Pancreas (tissue), 10 donors: Measurements from ENCODE around the gene YIPF1. TPM values are rescaled to one million over a fixed set of nuclear protein-coding genes. Genes with fewer than 3 reads are reported as not detected.
"Not testable (repeated sequence)": the region's sequence is repeated elsewhere in the genome, so short reads cannot be mapped to it uniquely, and the experiment has no call there.

Experiments used
- ATAC-seq, 4 donors: fragments of 200-7000 bp; cut with Tn5 transposase; one replicate each; pipeline versions ENCODE4 v1.8.0 to v1.9.1; 2020; ENCODE audit warnings: mild to moderate bottlenecking in 4 of 4, moderate library complexity in 4 of 4
- DNase-seq, 6 donors: peaks; one replicate each; pipeline ENCODE4 v3.0.0-alpha.2; 2020
- FAIRE-seq: peaks from 2 replicates; lab custom pipeline; 2012; peaks lifted over from hg19 to GRCh38; lab: Jason Lieb, UNC
- H3K27ac ChIP-seq, 4 donors: fragments of 200-600 bp; sonication (generic); 1 replicate in 3 of 4; 2 replicates in 1 of 4; pipeline versions ENCODE4 v1.5.0 to v1.8.0; 2020
- H3K27me3 ChIP-seq, 4 donors: fragments of 200-600 bp; one replicate each; pipeline ENCODE4 v1.8.0; 2021
- H3K36me3 ChIP-seq, 3 donors: fragments of 200-600 bp; sonication (generic) in 1 of 3; one replicate each; pipeline versions ENCODE4 v1.5.0 to v1.8.0; 2020 to 2021
- H3K4me1 ChIP-seq, 3 donors: fragments of 200-600 bp; one replicate each; pipeline ENCODE4 v1.8.0; 2021
- H3K4me3 ChIP-seq, 4 donors: fragments of 200-600 bp; sonication (generic) in 2 of 4; one replicate each; pipeline versions ENCODE4 v1.5.0 to v1.8.0; 2020 to 2021
- H3K9me3 ChIP-seq, 4 donors: fragments of 200-600 bp; one replicate each; pipeline ENCODE4 v1.8.0; 2021
- CTCF ChIP-seq, 4 donors: fragments of 200-600 bp; sonication (generic) in 3 of 4; IDR thresholded peaks; one replicate each; pipeline versions ENCODE4 v1.5.0 to v1.8.0; 2021; ENCODE audit warnings: antibody characterized with exemption in 4 of 4
- WGBS, 2 donors: extraction: QIAGEN DNeasy Blood & Tissue Kit; methylation state at CpG; one replicate each; pipeline ENCODE4 v1.1.7; 2013; 5-methylcytosine and 5-hydroxymethylcytosine counted together
- intact Hi-C, 3 donors: fragments of 100-400 bp; cut with DNase I; formaldehyde crosslinking; loops; one replicate each; pipeline versions ENCODE4 v1.11.1 to v1.14.2; 2022
- polyA plus RNA-seq, 2 donors: library from polyadenylated mRNA; stranded (reverse); fragments of 200-250 nt; gene quantifications; one replicate each; pipeline ENCODE4 v1.2.3, GENCODE V29; 2013
- total RNA-seq, 6 donors: library from RNA; stranded (reverse); fragmentation: NEBNext Ultra II Directional in 4 of 6; extraction: Animal tissue kit (Norgen Biotek cat#: 25700) in 4 of 6; gene quantifications; one replicate each; pipeline versions ENCODE4 v1.2.1 to v1.2.4, GENCODE V29; 2021 to 2023
- donor health status: healthy with polysubstance abuse.
- donor health status: DM: no; HTN: no; CAD: no; lungs with moderate emphysema.
- donor health status: DM: no; HTN: no; CAD: no.
- donor health status: control.
- donor health status: control.
- donor health status: Bipolar disorder and iron deficiency.
- donor health status: DM: yes; HTN: yes; CAD: no.
- donor health status: DM: no; HTN: no; CAD: no.
- donor health status: DM: no; HTN: no; CAD: no.
- donor health status: DM: yes; HTN: yes; CAD: no.

Gene YIPF1
- total and polyA plus RNA-seq, 8 donors = 5.6 to 17.7 (median 11.0) TPM

GRCh38 chr1:53891678-53892077 is 2.1 kb upstream of the YIPF1 start:
- intact Hi-C loops = no loop called here
- WGBS, 2 donors = 89 to 96% methylated on average over 2 of the region's 2 CpGs
- H3K4me1 ChIP-seq = peaks cover 0 to 9% (median 5%) of the 10 kb centered on the region in 3 donors
- no peaks in the 10 kb centered on the region for H3K27me3 ChIP-seq
- H3K27ac ChIP-seq = no peak overlapping the region
- ATAC-seq (no peak), DNase-seq (no peak), FAIRE-seq (no peak)
- no peaks in the 10 kb centered on the region for H3K36me3 ChIP-seq
- no peaks in the 10 kb centered on the region for H3K9me3 ChIP-seq
- no peak overlapping the region for H3K4me3 ChIP-seq
- no peak for TF ChIP-seq CTCF (IDR thresholded peaks at IDR 0.05)

GRCh38 chr1:53891018-53891417 is 1.4 kb upstream of the YIPF1 start:
- no peak for TF ChIP-seq CTCF (IDR thresholded peaks at IDR 0.05)
- 74 to 76% methylated on average over 2 of the region's 2 CpGs for WGBS, 2 donors
- H3K4me1 ChIP-seq = peaks cover 0 to 9% (median 5%) of the 10 kb centered on the region in 3 donors
- no peaks in the 10 kb centered on the region for H3K27me3 ChIP-seq
- no peaks in the 10 kb centered on the region for H3K9me3 ChIP-seq
- DNase-seq = no peak
- no peak overlapping the region for H3K4me3 ChIP-seq
- ATAC-seq = no peak
- intact Hi-C loops = no loop called here
- no peak overlapping the region for H3K27ac ChIP-seq
- no peak for FAIRE-seq
- no peaks in the 10 kb centered on the region for H3K36me3 ChIP-seq

GRCh38 chr1:53890522-53890941 is 935 bp upstream of the YIPF1 start:
- Histone ChIP-seq H3K4me1 (peaks cover 0 to 9% (median 5%) of the 10 kb centered on the region in 3 donors), H3K4me3 (peak overlapping the region in 2 of 4 donors; percentile 91 to 99), H3K27ac (peak overlapping the region in 1 of 4 donors; percentile 64), H3K36me3 (no peaks in the 10 kb centered on the region), H3K9me3 (no peaks in the 10 kb centered on the region), H3K27me3 (no peaks in the 10 kb centered on the region)
- TF ChIP-seq CTCF (IDR thresholded peaks at IDR 0.05) = no peak
- peak in 3 of 4 donors; percentile 1 to 9 (median 8) for ATAC-seq
- no peak for DNase-seq
- WGBS, 2 donors = 59 to 66% methylated on average over 7 of the region's 7 CpGs
- intact Hi-C loops = no loop called here
- FAIRE-seq = no peak

GRCh38 chr1:53888681-53889080 is 916 bp downstream of the YIPF1 start:
- FAIRE-seq (no peak), ATAC-seq (no peak), DNase-seq (no peak)
- no peak for TF ChIP-seq CTCF (IDR thresholded peaks at IDR 0.05)
- H3K27ac ChIP-seq = peak overlapping the region in 1 of 4 donors; percentile 82
- H3K4me3 ChIP-seq = peak overlapping the region in 3 of 4 donors; percentile 52 to 99 (median 91)
- intact Hi-C loops = loop anchor here in 1 of 3 donors (5.0 kb wide), 1 partner anchor 59 kb away; the partner anchor contains the start of genes IFT25 and LRRC42
- H3K36me3 ChIP-seq = no peaks in the 10 kb centered on the region
- H3K9me3 ChIP-seq = no peaks in the 10 kb centered on the region
- no peaks in the 10 kb centered on the region for H3K27me3 ChIP-seq
- H3K4me1 ChIP-seq = peaks cover 0 to 9% (median 5%) of the 10 kb centered on the region in 3 donors
- WGBS, 2 donors = 31 to 45% methylated on average over 2 of the region's 2 CpGs

GRCh38 chr1:53883600-53883999 is 6.0 kb downstream of the YIPF1 start:
- H3K9me3 ChIP-seq, ATAC-seq, H3K4me1 ChIP-seq, FAIRE-seq, H3K27ac ChIP-seq, H3K4me3 ChIP-seq, DNase-seq, H3K36me3 ChIP-seq, H3K27me3 ChIP-seq: not testable (repeated sequence)
- intact Hi-C loops = loop anchor here in 1 of 3 donors (5.0 kb wide), 1 partner anchor 79 kb away; no protein-coding TSS in a partner anchor
- WGBS, 2 donors = 93 to 96% methylated on average over 6 of the region's 6 CpGs

GRCh38 chr1:53881853-53882252 is 7.7 kb downstream of the YIPF1 start:
- not testable (repeated sequence) for H3K4me1 ChIP-seq, H3K27ac ChIP-seq, ATAC-seq, DNase-seq, H3K4me3 ChIP-seq, H3K9me3 ChIP-seq, H3K27me3 ChIP-seq, FAIRE-seq
- peaks cover 0 to 14% (median 5%) of the 10 kb centered on the region in 3 donors for H3K36me3 ChIP-seq
- 96 to 98% methylated on average over 2 of the region's 2 CpGs for WGBS, 2 donors
- intact Hi-C loops = loop anchor here in 1 of 3 donors (5.0 kb wide), 1 partner anchor 80 kb away; no protein-coding TSS in a partner anchor
